Vein endothelial cell (primary cell): Measurements from ENCODE around the gene SYNGAP1. TPM values are rescaled to one million over a fixed set of nuclear protein-coding genes. Genes with fewer than 3 reads are reported as not detected.

ENCODE experiments used
- small RNA-seq: library from RNA; depleted of rRNA; stranded (forward); fragments of <200 nt; gene quantifications from one replicate; pipeline ENCODE3, GENCODE V24; 2012
- total RNA-seq: library from RNA; depleted of rRNA; stranded (reverse); fragments of >200 nt; gene quantifications from 2 replicates; pipeline ENCODE4 v1.2.3, GENCODE V29; 2012

Gene SYNGAP1
- 3.6 and 5.3 TPM in 2 replicates for total RNA-seq

GRCh38 chr6:33419580-33420490 lies at the start of gene SYNGAP1:
TSS of gene SYNGAP1 (plus strand) at chr6:33420065. CDS start at chr6:33420265, 200 bp downstream.

GRCh38 chr6:33391278-33391921 lies 28.5 kb upstream of the SYNGAP1 start, which contains the start of gene KIFC1:
TSS of gene KIFC1 (plus strand) at chr6:33391823. CDS start at chr6:33391986, 163 bp downstream.

DNA sequence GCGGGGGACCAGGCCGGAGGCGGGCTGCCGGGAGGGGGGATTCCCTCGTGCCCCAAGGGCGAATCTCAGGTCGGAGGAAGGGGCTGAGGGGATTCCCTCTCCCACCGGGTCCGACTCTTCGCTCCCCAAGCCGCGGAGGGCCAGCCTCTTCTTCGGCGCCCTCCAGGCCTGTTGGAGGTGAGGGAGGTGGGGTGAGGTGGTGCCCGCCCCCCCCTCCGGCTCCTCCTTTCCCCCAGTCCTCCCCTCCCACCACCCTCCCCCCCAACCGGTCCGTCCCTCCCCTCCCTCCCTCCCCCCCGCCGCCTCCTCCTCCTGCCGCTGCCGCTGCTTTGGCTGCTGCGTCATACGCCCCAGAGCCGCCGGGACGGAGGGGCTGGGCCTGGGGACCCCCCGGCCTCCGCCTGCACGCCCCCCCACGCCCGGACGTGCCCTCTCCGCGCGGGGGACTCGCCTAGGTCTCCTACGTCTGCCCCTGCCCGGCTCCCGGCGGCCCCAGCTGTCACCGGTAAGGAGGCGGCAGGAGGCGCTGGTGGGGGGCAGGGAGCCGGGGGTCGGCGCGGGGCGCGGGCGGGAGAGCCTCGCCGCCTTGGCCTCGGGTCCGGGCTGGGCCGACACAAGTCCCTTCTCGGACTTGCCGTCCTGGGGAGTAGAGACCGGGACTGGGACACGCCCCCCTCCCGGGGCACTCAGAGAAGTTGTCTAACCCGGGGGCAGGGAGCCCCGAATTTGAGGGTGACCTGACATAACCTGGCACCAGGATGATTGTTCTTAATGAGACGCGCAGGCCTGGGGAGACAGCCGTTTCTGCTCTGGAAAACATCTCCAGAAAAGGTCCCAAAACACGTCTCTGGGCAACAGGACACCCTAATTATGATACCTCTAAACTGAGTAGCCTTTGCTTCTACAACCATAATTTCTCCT lies 8.9 kb upstream of the SYNGAP1 start, which contains the start of gene PHF1:
TSS of gene PHF1 (plus strand) at position 304 of the 921 bp plus-strand sequence. CDS start 1,250 bp downstream, outside the sequence.

GRCh38 chr6:33417903-33418689 lies 1.8 kb upstream of the SYNGAP1 start, which contains the start of gene CUTA:
TSS of gene CUTA (minus strand) at chr6:33418107. CDS start at chr6:33418000, 107 bp downstream.

DNA sequence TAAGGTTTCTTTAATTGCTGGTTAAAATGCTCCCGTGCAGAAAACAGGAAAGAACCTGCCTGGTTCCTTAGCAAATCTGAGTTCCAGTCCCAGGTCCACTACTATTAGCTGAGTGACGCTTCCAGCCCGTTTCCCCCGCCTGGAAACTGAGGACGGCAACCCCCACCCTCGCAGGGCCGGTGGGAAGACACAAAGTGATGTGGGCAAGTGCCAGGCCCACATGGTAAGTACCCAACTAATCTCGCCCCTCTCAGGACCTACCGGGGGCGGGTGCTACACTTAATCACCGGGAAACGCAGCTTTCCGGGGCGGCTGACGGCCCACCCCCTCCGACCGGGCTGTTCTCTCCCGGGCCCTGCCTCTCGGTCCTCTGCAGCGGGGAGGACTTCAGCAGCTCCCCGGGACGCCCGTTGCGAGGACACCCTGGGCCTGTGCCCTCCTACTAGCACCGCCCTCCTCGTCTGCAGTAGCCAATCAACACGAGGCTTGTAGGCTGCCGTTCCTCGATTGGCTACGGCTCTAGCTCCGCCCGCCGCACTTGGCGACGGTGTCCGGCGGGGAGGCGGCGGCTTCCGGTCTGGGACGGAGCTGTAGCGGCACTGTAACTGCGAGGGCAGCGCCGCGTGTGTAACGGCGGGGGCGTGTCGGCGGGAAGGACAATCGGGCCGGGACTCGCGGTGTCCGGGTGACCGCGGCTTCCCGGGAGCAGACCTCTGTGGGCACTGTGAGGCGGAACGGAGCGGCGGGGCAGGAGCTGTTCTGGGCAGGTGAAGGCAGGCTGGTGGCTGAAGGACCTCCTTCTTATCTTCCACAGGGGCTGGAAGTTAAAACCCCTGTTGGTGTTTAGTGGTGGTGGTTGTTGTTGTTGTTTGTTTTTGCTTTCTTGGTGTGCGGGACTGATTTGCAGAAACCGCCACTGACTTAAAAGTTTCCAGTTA lies 34.4 kb downstream of the SYNGAP1 start, which contains the start of gene ZBTB9:
TSS of gene ZBTB9 (plus strand) at position 568 of the 938 bp plus-strand sequence. CDS start 525 bp downstream, outside the sequence.

Small RNAs within 50 kb of the gene (small RNA-seq; reads per million reads assigned to genes)
- not detected for gene RPL35AP4
- not detected for gene ZBTB9

Other genes with a start within 250 kb of the SYNGAP1 start
- 0.19 and 0.33 TPM in 2 replicates for gene COL11A2, start 227.6 kb upstream of the SYNGAP1 start, total RNA-seq
- 18.8 and 25.5 TPM in 2 replicates for gene RXRB, start 219.4 kb upstream of the SYNGAP1 start, total RNA-seq
- 78.8 and 81.7 TPM in 2 replicates for gene SLC39A7, start 219.2 kb upstream of the SYNGAP1 start, total RNA-seq
- gene HSD17B8, start 215.4 kb upstream of the SYNGAP1 start, total RNA-seq: 2.8 and 4.9 TPM in 2 replicates
- 18.3 and 27.1 TPM in 2 replicates for gene RING1, start 211.6 kb upstream of the SYNGAP1 start, total RNA-seq
- 41.3 and 46.1 TPM in 2 replicates for gene VPS52, start 148.2 kb upstream of the SYNGAP1 start, total RNA-seq
- 2,652 and 3,161 TPM in 2 replicates for gene RPS18, start 148.0 kb upstream of the SYNGAP1 start, total RNA-seq
- gene B3GALT4, start 142.9 kb upstream of the SYNGAP1 start, total RNA-seq: 2.6 and 5.9 TPM in 2 replicates
- gene WDR46, start 130.8 kb upstream of the SYNGAP1 start, total RNA-seq: 78.6 and 99.3 TPM in 2 replicates
- gene PFDN6, start 130.5 kb upstream of the SYNGAP1 start, total RNA-seq: 27.4 and 34.7 TPM in 2 replicates
- 61.8 and 67.0 TPM in 2 replicates for gene RGL2, start 121.1 kb upstream of the SYNGAP1 start, total RNA-seq
- 126 and 163 TPM in 2 replicates for gene TAPBP, start 106.0 kb upstream of the SYNGAP1 start, total RNA-seq
- 12.6 and 15.0 TPM in 2 replicates for gene ZBTB22, start 102.3 kb upstream of the SYNGAP1 start, total RNA-seq
- gene DAXX, start 97.1 kb upstream of the SYNGAP1 start, total RNA-seq: 41.5 and 56.4 TPM in 2 replicates
- 20.3 and 33.6 TPM in 2 replicates for gene KIFC1, start 28.2 kb upstream of the SYNGAP1 start, total RNA-seq
- gene PHF1, start 9.1 kb upstream of the SYNGAP1 start, total RNA-seq: 15.5 and 16.0 TPM in 2 replicates
- 61.8 and 63.0 TPM in 2 replicates for gene CUTA, start 2.0 kb upstream of the SYNGAP1 start, total RNA-seq
- 5.3 and 7.8 TPM in 2 replicates for gene ZBTB9, start 34.5 kb downstream of the SYNGAP1 start, total RNA-seq
- gene BAK1, start 160.2 kb downstream of the SYNGAP1 start, total RNA-seq: 29.7 and 31.0 TPM in 2 replicates
- 35.3 and 57.6 TPM in 2 replicates for gene ITPR3, start 201.3 kb downstream of the SYNGAP1 start, total RNA-seq